H9 (cell line): ENCODE results near the gene PTPN7. TPM values are rescaled to one million over a fixed set of nuclear protein-coding genes. Genes with fewer than 3 reads are reported as not detected.

Source experiments
- DNase-seq: peaks from one replicate; pipeline ENCODE4 v3.0.0-alpha.2; 2017
- H2AFZ ChIP-seq: one replicate; pipeline ENCODE4 v1.6.1; 2013; ENCODE audit warnings: mild to moderate bottlenecking, low read length, control low read depth, moderate library complexity
- H2AK5ac ChIP-seq: 2 replicates; pipeline ENCODE4 v1.6.1; 2013; ENCODE audit warnings: low read length, control low read depth, mixed read lengths; ENCODE audit not compliant: insufficient read length
- H2BK120ac ChIP-seq: one replicate; pipeline ENCODE4 v1.6.1; 2013; ENCODE audit warnings: low read depth, mild to moderate bottlenecking, low read length, control low read depth, inconsistent platforms; ENCODE audit not compliant: poor library complexity, severe bottlenecking
- H2BK12ac ChIP-seq: 2 replicates; pipeline ENCODE4 v1.6.1; 2013; ENCODE audit warnings: low read length, control low read depth, mixed read lengths, low read depth; ENCODE audit not compliant: insufficient read length
- H2BK15ac ChIP-seq: 2 replicates; pipeline ENCODE4 v1.6.1; 2013; ENCODE audit warnings: low read depth, low read length, control low read depth
- H2BK20ac ChIP-seq: one replicate; pipeline ENCODE4 v1.6.1; 2013; ENCODE audit warnings: low read depth, mild to moderate bottlenecking, low read length, control low read depth, inconsistent platforms; ENCODE audit not compliant: poor library complexity, severe bottlenecking
- H2BK5ac ChIP-seq: 2 replicates; pipeline ENCODE4 v1.6.1; 2013; ENCODE audit warnings: low read length, control low read depth, mixed read lengths; ENCODE audit not compliant: insufficient read length
- H3K14ac ChIP-seq: 2 replicates; pipeline ENCODE4 v1.6.1; 2013; ENCODE audit warnings: low read length, control low read depth; ENCODE audit not compliant: insufficient read depth
- H3K18ac ChIP-seq: 2 replicates; pipeline ENCODE4 v1.6.1; 2013; ENCODE audit warnings: low read depth, mild to moderate bottlenecking, mixed read lengths, low read length, control low read depth; ENCODE audit not compliant: insufficient read length
- H3K23ac ChIP-seq: 2 replicates; pipeline ENCODE4 v1.6.1; 2013; ENCODE audit warnings: low read length, control low read depth, mixed read lengths, low read depth; ENCODE audit not compliant: insufficient read length
- H3K23me2 ChIP-seq: 2 replicates; pipeline ENCODE4 v1.6.1; 2013; ENCODE audit warnings: low read depth, mild to moderate bottlenecking, mixed read lengths, low read length, control low read depth; ENCODE audit not compliant: insufficient read length, poor library complexity, severe bottlenecking
- H3K27ac ChIP-seq: 2 replicates; pipeline ENCODE4 v1.5.1; 2013; ENCODE audit warnings: low read length, control low read depth, mixed read lengths, low read depth; ENCODE audit not compliant: insufficient read length
- H3K27me3 ChIP-seq: 2 replicates; pipeline ENCODE4 v1.6.1; 2013; ENCODE audit warnings: low read length, control low read depth, inconsistent platforms; ENCODE audit not compliant: insufficient read depth
- H3K4ac ChIP-seq: 2 replicates; pipeline ENCODE4 v1.6.1; 2013; ENCODE audit warnings: low read depth, mild to moderate bottlenecking, control low read depth, inconsistent platforms, low read length, moderate library complexity
- H3K4me1 ChIP-seq: 2 replicates; pipeline ENCODE4 v1.6.1; 2013; ENCODE audit warnings: low read length, control low read depth, inconsistent platforms; ENCODE audit not compliant: insufficient read depth
- H3K4me2 ChIP-seq: 2 replicates; pipeline ENCODE4 v1.6.1; 2013; ENCODE audit warnings: low read length, control low read depth, mixed read lengths; ENCODE audit not compliant: insufficient read length, insufficient read depth
- H3K56ac ChIP-seq: 2 replicates; pipeline ENCODE4 v1.6.1; 2013; ENCODE audit warnings: low read depth, mild to moderate bottlenecking, mixed read lengths, low read length, control low read depth; ENCODE audit not compliant: insufficient read length
- H3K79me1 ChIP-seq: 2 replicates; pipeline ENCODE4 v1.6.1; 2013; ENCODE audit warnings: low read depth, mild to moderate bottlenecking, moderate library complexity, low read length, control low read depth, inconsistent platforms; ENCODE audit not compliant: insufficient read depth, poor library complexity, severe bottlenecking
- H3K79me2 ChIP-seq: 2 replicates; pipeline ENCODE4 v1.6.1; 2013; ENCODE audit warnings: low read length, control low read depth, inconsistent platforms; ENCODE audit not compliant: insufficient read depth
- H3K9ac ChIP-seq: 2 replicates; pipeline ENCODE4 v1.6.1; 2013; ENCODE audit warnings: low read length, control low read depth, mixed read lengths; ENCODE audit not compliant: insufficient read length; ENCODE audit errors: extremely low read depth
- H3K9me3 ChIP-seq: one replicate; pipeline ENCODE4 v1.6.1; 2013; ENCODE audit warnings: low read depth, low read length, inconsistent platforms; ENCODE audit not compliant: control insufficient read depth
- H3T11ph ChIP-seq: one replicate; pipeline ENCODE4 v1.6.1; 2013; ENCODE audit warnings: mild to moderate bottlenecking, low read length, control low read depth, inconsistent platforms
- H4K20me1 ChIP-seq: one replicate; pipeline ENCODE4 v1.6.1; 2013; ENCODE audit not compliant: control insufficient read depth, insufficient read length, insufficient read depth
- H4K5ac ChIP-seq: 2 replicates; pipeline ENCODE4 v1.6.1; 2013; ENCODE audit warnings: low read depth, mild to moderate bottlenecking, mixed read lengths, low read length, control low read depth; ENCODE audit not compliant: insufficient read length
- H4K8ac ChIP-seq: replicated peaks from 2 replicates; pipeline ENCODE4 v1.6.1; 2013; ENCODE audit warnings: low read length, control low read depth, mixed read lengths, low read depth; ENCODE audit not compliant: insufficient read length
- H4K91ac ChIP-seq: 2 replicates; pipeline ENCODE4 v1.6.1; 2013; ENCODE audit warnings: low read depth, mild to moderate bottlenecking, moderate library complexity, mixed read lengths, low read length, control low read depth; ENCODE audit not compliant: insufficient read length
- H3K27ac Mint-ChIP-seq, 3 experiments: 2 replicates in 2 of 3; 3 replicates in 1 of 3; pipeline ENCODE4 v1.8.0; 2020 to 2021; ENCODE audit warnings: mixed read lengths in 3 of 3, mild to moderate bottlenecking in 1 of 3, moderate library complexity in 1 of 3
- H3K27me3 Mint-ChIP-seq: 2 replicates; pipeline ENCODE4 v1.8.0; 2021; ENCODE audit warnings: low read depth, mild to moderate bottlenecking, moderate library complexity, mixed read lengths
- H3K36me3 Mint-ChIP-seq, 3 experiments: 2 replicates in 2 of 3; 3 replicates in 1 of 3; pipeline ENCODE4 v1.8.0; 2020 to 2021; ENCODE audit warnings: low read depth in 3 of 3, mixed read lengths in 3 of 3; ENCODE audit not compliant: insufficient read depth in 1 of 3
- H3K4me1 Mint-ChIP-seq, 2 experiments: 2 replicates each; pipeline ENCODE4 v1.8.0; 2020; ENCODE audit warnings: mixed read lengths in 2 of 2
- H3K4me3 Mint-ChIP-seq, 2 experiments: 2 replicates in 1 of 2; 3 replicates in 1 of 2; pipeline ENCODE4 v1.8.0; 2020 to 2021; ENCODE audit warnings: mild to moderate bottlenecking in 2 of 2, mixed read lengths in 2 of 2, moderate library complexity in 1 of 2
- H3K9me3 Mint-ChIP-seq, 2 experiments: 2 replicates in 1 of 2; 3 replicates in 1 of 2; pipeline ENCODE4 v1.8.0; 2020; ENCODE audit warnings: mild to moderate bottlenecking in 2 of 2, mixed read lengths in 2 of 2, moderate library complexity in 1 of 2
- WGBS: extraction: QIAGEN DNeasy Blood & Tissue Kit; methylation state at CpG from one replicate; pipeline ENCODE4 v1.1.7; 2013; ENCODE audit warnings: missing lambda C conversion rate, low lambda C conversion rate, mixed read lengths; ENCODE audit not compliant: insufficient read length; ENCODE audit errors: extremely low coverage; 5-methylcytosine and 5-hydroxymethylcytosine counted together
- total RNA-seq: library from RNA; stranded (reverse); gene quantifications from 2 replicates; pipeline ENCODE4 v1.2.1, GENCODE V29; 2021
- TF ChIP-seq, protein P1 (sequence below): fragments of 200-600 bp; sonication (generic); conservative IDR thresholded peaks from 3 replicates; pipeline ENCODE4 v1.8.0; 2021; ENCODE audit warnings: antibody characterized with exemption, mild to moderate bottlenecking

Gene PTPN7
- total RNA-seq, 1 experiment from 2014 or later, result 0.72 TPM

DNA sequence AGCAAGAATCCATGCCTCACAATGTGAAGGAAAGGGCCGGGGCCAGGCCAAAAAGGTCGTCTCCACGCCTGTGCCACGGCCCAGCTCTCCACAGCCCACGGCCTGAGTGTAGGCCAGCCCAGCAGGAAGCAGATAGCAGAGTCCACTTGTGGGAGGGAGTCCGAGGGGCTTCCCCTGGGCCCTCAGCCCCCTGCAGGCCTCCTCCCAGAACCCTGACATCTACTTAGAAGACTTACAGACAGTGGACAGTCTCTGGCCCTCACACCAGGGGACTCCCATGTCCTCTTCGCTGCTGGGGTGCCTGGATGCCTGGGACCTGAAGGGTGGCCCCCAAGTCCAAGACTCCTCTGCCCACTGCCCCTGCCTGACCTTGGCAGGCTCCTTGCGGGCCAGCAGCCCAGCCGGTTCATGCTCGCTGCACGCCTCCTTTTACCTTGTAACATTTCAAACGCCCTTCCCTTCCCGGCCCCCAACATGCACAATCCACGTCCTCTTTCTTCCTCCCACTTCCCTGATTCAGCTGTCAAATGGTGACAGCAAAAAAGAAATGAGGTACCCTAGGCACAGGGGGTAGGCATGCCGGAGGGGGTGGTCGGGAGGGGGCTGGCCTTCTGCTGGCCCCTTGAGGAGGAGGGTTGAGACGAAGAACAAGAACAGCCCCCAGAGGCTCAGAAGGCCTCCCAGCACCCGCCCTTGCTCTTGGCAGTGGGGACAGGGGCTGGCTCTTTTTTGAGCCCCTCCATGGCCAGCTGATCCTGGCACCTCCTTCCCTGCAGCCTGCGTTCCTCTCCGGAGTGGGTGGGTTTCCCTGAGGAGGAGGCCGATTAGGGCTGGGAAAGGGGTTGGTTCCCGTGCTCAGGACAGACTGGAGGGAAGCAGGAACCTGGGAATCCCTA, 997 bp upstream of the PTPN7 start:
- Histone ChIP-seq H4K5ac (no peak overlapping the region), H3K23ac (no peak overlapping the region), H3K4ac (no peak overlapping the region), H3K79me2 (no peaks in the 10 kb centered on the region), H2BK5ac (no peak overlapping the region), H3K23me2 (no peaks in the 10 kb centered on the region), H3K4me2 (no peak overlapping the region), H2BK120ac (no peak overlapping the region), H2BK20ac (no peak overlapping the region), H2AK5ac (no peak overlapping the region), H3K27me3 (no peaks in the 10 kb centered on the region), H3K4me1 (peaks cover 8% of the 10 kb centered on the region; the same call in 1 of the 2 replicates), H3K14ac (no peak overlapping the region), H3K56ac (no peak overlapping the region), H3K79me1 (no peaks in the 10 kb centered on the region), H2BK15ac (no peak overlapping the region), H4K91ac (no peak overlapping the region), H2AFZ (no peak overlapping the region), H3T11ph (no peak overlapping the region), H3K18ac (no peak overlapping the region), H2BK12ac (no peak overlapping the region), H4K8ac (no peak overlapping the region), H3K9me3 (no peaks in the 10 kb centered on the region), H3K9ac (no peak overlapping the region), H3K27ac (no peak overlapping the region), H4K20me1 (no peaks in the 10 kb centered on the region)
- Mint-ChIP-seq H3K4me3 (no peak overlapping the region; a peak in 1 of 5 replicates), H3K4me1 (peaks cover 34 to 55% of the 10 kb centered on the region in 2 experiments), H3K27ac (peak overlapping the region in 1 of 3 experiments; percentile 46; a peak in 1 of 7 replicates), H3K9me3 (no peaks in the 10 kb centered on the region), H3K36me3 (no peaks in the 10 kb centered on the region; a peak in 1 of 7 replicates), H3K27me3 (no peaks in the 10 kb centered on the region; the same call in 1 of the 2 replicates)
- TF ChIP-seq, protein P1, sequence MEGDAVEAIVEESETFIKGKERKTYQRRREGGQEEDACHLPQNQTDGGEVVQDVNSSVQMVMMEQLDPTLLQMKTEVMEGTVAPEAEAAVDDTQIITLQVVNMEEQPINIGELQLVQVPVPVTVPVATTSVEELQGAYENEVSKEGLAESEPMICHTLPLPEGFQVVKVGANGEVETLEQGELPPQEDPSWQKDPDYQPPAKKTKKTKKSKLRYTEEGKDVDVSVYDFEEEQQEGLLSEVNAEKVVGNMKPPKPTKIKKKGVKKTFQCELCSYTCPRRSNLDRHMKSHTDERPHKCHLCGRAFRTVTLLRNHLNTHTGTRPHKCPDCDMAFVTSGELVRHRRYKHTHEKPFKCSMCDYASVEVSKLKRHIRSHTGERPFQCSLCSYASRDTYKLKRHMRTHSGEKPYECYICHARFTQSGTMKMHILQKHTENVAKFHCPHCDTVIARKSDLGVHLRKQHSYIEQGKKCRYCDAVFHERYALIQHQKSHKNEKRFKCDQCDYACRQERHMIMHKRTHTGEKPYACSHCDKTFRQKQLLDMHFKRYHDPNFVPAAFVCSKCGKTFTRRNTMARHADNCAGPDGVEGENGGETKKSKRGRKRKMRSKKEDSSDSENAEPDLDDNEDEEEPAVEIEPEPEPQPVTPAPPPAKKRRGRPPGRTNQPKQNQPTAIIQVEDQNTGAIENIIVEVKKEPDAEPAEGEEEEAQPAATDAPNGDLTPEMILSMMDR, result no peak
- peak; percentile 30 for DNase-seq
- WGBS, result no CpG with 5 or more reads among the region's 22 CpGs
